Mesendoderm (in vitro differentiated cells): ENCODE results near the gene SLC4A11.
A peak's percentile ranks its signal among the peaks of the same experiment; 100 is the strongest.

Experiments used
- DNase-seq: peaks from one replicate; pipeline ENCODE4 v3.0.0; 2013
- H2AK5ac ChIP-seq: 2 replicates; pipeline ENCODE4 v1.6.1; 2013; ENCODE audit warnings: low read length, inconsistent platforms
- H2BK120ac ChIP-seq: 2 replicates; pipeline ENCODE4 v1.6.1; 2013; ENCODE audit warnings: low read depth, mild to moderate bottlenecking, low read length, moderate library complexity, mixed read lengths
- H2BK15ac ChIP-seq: replicated peaks from 2 replicates; pipeline ENCODE4 v1.6.1; 2013; ENCODE audit warnings: low read depth, mild to moderate bottlenecking, moderate library complexity
- H2BK5ac ChIP-seq: 2 replicates; pipeline ENCODE4 v1.6.1; 2013; ENCODE audit warnings: low read length, inconsistent platforms
- H3K18ac ChIP-seq: 2 replicates; pipeline ENCODE4 v1.6.1; 2013; ENCODE audit warnings: mild to moderate bottlenecking, low read length, mixed read lengths
- H3K23ac ChIP-seq: one replicate; pipeline ENCODE4 v1.6.1; 2013; ENCODE audit warnings: low read length
- H3K27ac ChIP-seq: 2 replicates; pipeline ENCODE4 v1.5.1; 2013; ENCODE audit warnings: low read depth, mild to moderate bottlenecking, inconsistent platforms, low read length, moderate library complexity
- H3K27me3 ChIP-seq: 2 replicates; pipeline ENCODE4 v1.6.1; 2013; ENCODE audit warnings: low read length, control low read depth, mild to moderate bottlenecking, inconsistent platforms; ENCODE audit not compliant: insufficient read depth, poor library complexity
- H3K36me3 ChIP-seq: 2 replicates; pipeline ENCODE4 v1.6.1; 2013; ENCODE audit warnings: low read length, inconsistent platforms; ENCODE audit not compliant: control insufficient read depth, insufficient read depth
- H3K4ac ChIP-seq: one replicate; pipeline ENCODE4 v1.6.1; 2013; ENCODE audit warnings: low read depth, mild to moderate bottlenecking, low read length, moderate library complexity
- H3K4me1 ChIP-seq: 2 replicates; pipeline ENCODE4 v1.6.1; 2013; ENCODE audit warnings: low read depth, low read length, inconsistent platforms; ENCODE audit not compliant: control insufficient read depth
- H3K4me2 ChIP-seq: 2 replicates; pipeline ENCODE4 v1.6.1; 2013; ENCODE audit warnings: low read length
- H3K4me3 ChIP-seq: 2 replicates; pipeline ENCODE4 v1.5.1; 2013; ENCODE audit warnings: mild to moderate bottlenecking, low read length
- H3K56ac ChIP-seq: one replicate; pipeline ENCODE4 v1.6.1; 2013; ENCODE audit warnings: low read length
- H3K79me1 ChIP-seq: 2 replicates; pipeline ENCODE4 v1.6.1; 2013; ENCODE audit warnings: low read length, inconsistent platforms
- H3K79me2 ChIP-seq: 2 replicates; pipeline ENCODE4 v1.6.1; 2013; ENCODE audit warnings: mild to moderate bottlenecking, low read length; ENCODE audit not compliant: control insufficient read depth, insufficient read depth
- H3K9ac ChIP-seq: 2 replicates; pipeline ENCODE4 v1.6.1; 2013; ENCODE audit warnings: low read length, inconsistent platforms
- H4K5ac ChIP-seq: one replicate; pipeline ENCODE4 v1.6.1; 2013; ENCODE audit warnings: low read length
- H4K8ac ChIP-seq: one replicate; pipeline ENCODE4 v1.6.1; 2013; ENCODE audit warnings: low read depth, mild to moderate bottlenecking, control low read depth, low read length, moderate library complexity
- WGBS: extraction: QIAGEN DNeasy Blood & Tissue Kit; methylation state at CpG from one replicate; pipeline ENCODE4 v1.1.7; 2013; ENCODE audit warnings: low lambda C conversion rate, missing lambda C conversion rate; ENCODE audit not compliant: insufficient coverage; ENCODE audit errors: extremely low coverage; 5-methylcytosine and 5-hydroxymethylcytosine counted together

Gene SLC4A11

GRCh38 chr20:3270051-3270450 lies 31.1 kb upstream of the SLC4A11 start:
- H2BK120ac ChIP-seq = no peak overlapping the region
- no CpG with 5 or more reads among the region's 4 CpGs for WGBS
- no peak overlapping the region for H3K23ac ChIP-seq
- no peak for DNase-seq
- no peak overlapping the region for H3K9ac ChIP-seq
- no peaks in the 10 kb centered on the region for H3K4me1 ChIP-seq
- no peak overlapping the region for H3K4me2 ChIP-seq
- no peaks in the 10 kb centered on the region for H3K36me3 ChIP-seq
- H2BK15ac ChIP-seq = no peak overlapping the region
- H3K4me3 ChIP-seq = no peak overlapping the region
- H2BK5ac ChIP-seq = no peak overlapping the region
- H3K79me1 ChIP-seq = no peaks in the 10 kb centered on the region
- H3K27me3 ChIP-seq = no peaks in the 10 kb centered on the region
- no peak overlapping the region for H3K56ac ChIP-seq
- H3K4ac ChIP-seq = no peak overlapping the region
- no peak overlapping the region for H3K27ac ChIP-seq
- H4K8ac ChIP-seq = no peak overlapping the region
- H3K18ac ChIP-seq = no peak overlapping the region
- H4K5ac ChIP-seq = no peak overlapping the region
- H3K79me2 ChIP-seq = no peaks in the 10 kb centered on the region
- H2AK5ac ChIP-seq = no peak overlapping the region

GRCh38 chr20:3262566-3262965 lies 23.6 kb upstream of the SLC4A11 start:
- Histone ChIP-seq H3K79me1 (no peaks in the 10 kb centered on the region), H3K4me1 (no peaks in the 10 kb centered on the region), H3K18ac (no peak overlapping the region), H3K27me3 (no peaks in the 10 kb centered on the region), H4K5ac (no peak overlapping the region), H4K8ac (no peak overlapping the region), H2AK5ac (no peak overlapping the region), H2BK15ac (no peak overlapping the region), H3K79me2 (no peaks in the 10 kb centered on the region), H3K9ac (no peak overlapping the region), H3K4me2 (no peak overlapping the region), H3K4me3 (no peak overlapping the region), H3K56ac (no peak overlapping the region), H3K36me3 (no peaks in the 10 kb centered on the region), H3K27ac (no peak overlapping the region), H2BK5ac (no peak overlapping the region), H3K4ac (no peak overlapping the region), H3K23ac (no peak overlapping the region), H2BK120ac (no peak overlapping the region)
- no peak for DNase-seq

GRCh38 chr20:3258429-3258828 lies 19.4 kb upstream of the SLC4A11 start:
- Histone ChIP-seq H3K56ac (no peak overlapping the region), H2BK15ac (no peak overlapping the region), H3K36me3 (no peaks in the 10 kb centered on the region), H2BK5ac (no peak overlapping the region), H3K27ac (no peak overlapping the region), H3K9ac (no peak overlapping the region), H3K4me3 (no peak overlapping the region), H3K4me1 (no peaks in the 10 kb centered on the region), H3K18ac (no peak overlapping the region), H3K79me2 (no peaks in the 10 kb centered on the region), H3K23ac (no peak overlapping the region), H3K4me2 (no peak overlapping the region), H3K4ac (no peak overlapping the region), H2AK5ac (no peak overlapping the region), H2BK120ac (no peak overlapping the region), H4K8ac (no peak overlapping the region), H3K27me3 (no peaks in the 10 kb centered on the region), H3K79me1 (no peaks in the 10 kb centered on the region), H4K5ac (no peak overlapping the region)
- WGBS = no CpG with 5 or more reads among the region's 5 CpGs
- DNase-seq = no peak

GRCh38 chr20:3255728-3256127 lies 16.7 kb upstream of the SLC4A11 start:
- Histone ChIP-seq H2BK15ac (no peak overlapping the region), H2AK5ac (no peak overlapping the region), H3K23ac (no peak overlapping the region), H3K36me3 (no peaks in the 10 kb centered on the region), H2BK120ac (no peak overlapping the region), H3K27ac (no peak overlapping the region), H3K4ac (no peak overlapping the region), H3K4me2 (no peak overlapping the region), H3K56ac (no peak overlapping the region), H3K79me1 (no peaks in the 10 kb centered on the region), H4K5ac (no peak overlapping the region), H4K8ac (no peak overlapping the region), H3K27me3 (no peaks in the 10 kb centered on the region), H3K4me3 (no peak overlapping the region), H3K9ac (no peak overlapping the region), H2BK5ac (no peak overlapping the region), H3K4me1 (no peaks in the 10 kb centered on the region), H3K18ac (no peak overlapping the region), H3K79me2 (no peaks in the 10 kb centered on the region)
- DNase-seq = no peak
- WGBS = no CpG with 5 or more reads among the region's 5 CpGs

- no CpG with 5 or more reads among the region's 8 CpGs for WGBS
- no peaks in the 10 kb centered on the region for H3K79me1 ChIP-seq
- no peak overlapping the region for H3K4ac ChIP-seq
- H2BK120ac ChIP-seq = no peak overlapping the region
- no peak overlapping the region for H2AK5ac ChIP-seq
- no peaks in the 10 kb centered on the region for H3K79me2 ChIP-seq
- H3K4me1 ChIP-seq = peaks cover 2% of the 10 kb centered on the region
- H4K5ac ChIP-seq = no peak overlapping the region
- no peak overlapping the region for H4K8ac ChIP-seq
- H3K23ac ChIP-seq = no peak overlapping the region
- no peak overlapping the region for H3K9ac ChIP-seq
- no peak overlapping the region for H2BK15ac ChIP-seq
- H3K27me3 ChIP-seq = no peaks in the 10 kb centered on the region
- H3K56ac ChIP-seq = no peak overlapping the region
- DNase-seq = no peak
- H3K4me3 ChIP-seq = no peak overlapping the region
- no peak overlapping the region for H3K4me2 ChIP-seq
- no peak overlapping the region for H3K27ac ChIP-seq
- no peak overlapping the region for H3K18ac ChIP-seq
- no peak overlapping the region for H2BK5ac ChIP-seq
- H3K36me3 ChIP-seq = no peaks in the 10 kb centered on the region
These were observed 12.8 kb upstream of the SLC4A11 start for GRCh38 chr20:3251806-3252205.

GRCh38 chr20:3250091-3250504 lies 11.1 kb upstream of the SLC4A11 start:
- Histone ChIP-seq H3K18ac (no peak overlapping the region), H3K4ac (no peak overlapping the region), H3K36me3 (no peaks in the 10 kb centered on the region), H2AK5ac (no peak overlapping the region), H2BK5ac (no peak overlapping the region), H3K4me3 (no peak overlapping the region), H3K23ac (no peak overlapping the region), H3K9ac (no peak overlapping the region), H4K5ac (no peak overlapping the region), H4K8ac (no peak overlapping the region), H2BK120ac (no peak overlapping the region), H3K79me2 (no peaks in the 10 kb centered on the region), H3K27ac (no peak overlapping the region), H2BK15ac (no peak overlapping the region), H3K4me1 (peaks cover 2% of the 10 kb centered on the region), H3K79me1 (no peaks in the 10 kb centered on the region), H3K27me3 (no peaks in the 10 kb centered on the region), H3K56ac (no peak overlapping the region), H3K4me2 (no peak overlapping the region)
- no CpG with 5 or more reads among the region's 10 CpGs for WGBS
- DNase-seq = peak; percentile 91
